Measurements from ENCODE around the gene CES3. TPM values are rescaled to one million over a fixed set of nuclear protein-coding genes. Genes with fewer than 3 reads are reported as not detected.

CES3 gene
- total RNA-seq, 1 donor from 2014 or later = 1.5 TPM

- Histone ChIP-seq H2AFZ (ENCODE audit: low read depth, low read length) (peak overlapping the region; percentile 75), H3K27me3 (ENCODE audit: insufficient read depth, low read length) (peaks cover 3% of the 10 kb centered on the region), H3K4me2 (ENCODE audit: low read length) (peak overlapping the region; percentile 83), H3K9ac (ENCODE audit: low read length) (peak overlapping the region; percentile 45), H3K9me3 (ENCODE audit: insufficient read depth, low read depth, low read length) (no peaks in the 10 kb centered on the region), H3K4me3 (ENCODE audit: insufficient read depth, low read depth, low read length) (peak overlapping the region; percentile 45), H3K36me3 (ENCODE audit: insufficient read depth, low read length) (no peaks in the 10 kb centered on the region), H3K27ac (ENCODE audit: low read depth, low read length) (no peak overlapping the region), H3K4me1 (ENCODE audit: insufficient read depth, low read length) (peaks cover 14% of the 10 kb centered on the region), H4K20me1 (ENCODE audit: insufficient read depth, low read length) (no peaks in the 10 kb centered on the region), H3K79me2 (ENCODE audit: insufficient read depth, low read length) (no peaks in the 10 kb centered on the region)
- no peak for TF ChIP-seq EZH2 (IDR thresholded peaks at IDR 0.05; ENCODE audit: insufficient read depth, low read length)
- no peak for TF ChIP-seq CTCF (IDR thresholded peaks at IDR 0.05; ENCODE audit: insufficient read depth, low read depth, low read length)
- peaks cover 4% of the 10 kb centered on the region for H3K36me3 Mint-ChIP-seq (ENCODE audit: low read depth, unreplicated experiment)
- H3K4me3 Mint-ChIP-seq (ENCODE audit: unreplicated experiment) = no peak overlapping the region
- H3K27me3 Mint-ChIP-seq (ENCODE audit: low read depth, unreplicated experiment) = peaks cover 41% of the 10 kb centered on the region
- H3K9me3 Mint-ChIP-seq (ENCODE audit: unreplicated experiment) = peaks cover 2% of the 10 kb centered on the region
- no peak for FAIRE-seq
- no peak overlapping the region for H3K27ac Mint-ChIP-seq (ENCODE audit: unreplicated experiment)
- H3K4me1 Mint-ChIP-seq (ENCODE audit: low read depth, unreplicated experiment) = peaks cover 3% of the 10 kb centered on the region
- no peak for DNase-seq (ENCODE audit: low read depth)
Measured at GRCh38 chr16:67013233-67013822, 52.3 kb downstream of the CES3 start.

GRCh38 chr16:67013823-67014633 lies 53.0 kb downstream of the CES3 start:
- peak; percentile 18 for DNase-seq (ENCODE audit: low read depth)
- Histone ChIP-seq H3K9ac (ENCODE audit: low read length) (peak overlapping the region; percentile 45), H3K27me3 (ENCODE audit: insufficient read depth, low read length) (peaks cover 3% of the 10 kb centered on the region), H3K4me2 (ENCODE audit: low read length) (peak overlapping the region; percentile 83), H3K4me1 (ENCODE audit: insufficient read depth, low read length) (peaks cover 14% of the 10 kb centered on the region), H3K36me3 (ENCODE audit: insufficient read depth, low read length) (no peaks in the 10 kb centered on the region), H4K20me1 (ENCODE audit: insufficient read depth, low read length) (no peaks in the 10 kb centered on the region), H2AFZ (ENCODE audit: low read depth, low read length) (peak overlapping the region; percentile 75), H3K4me3 (ENCODE audit: insufficient read depth, low read depth, low read length) (peak overlapping the region; percentile 45), H3K27ac (ENCODE audit: low read depth, low read length) (no peak overlapping the region), H3K9me3 (ENCODE audit: insufficient read depth, low read depth, low read length) (no peaks in the 10 kb centered on the region), H3K79me2 (ENCODE audit: insufficient read depth, low read length) (no peaks in the 10 kb centered on the region)
- H3K27me3 Mint-ChIP-seq (ENCODE audit: low read depth, unreplicated experiment) = peaks cover 39% of the 10 kb centered on the region
- peaks cover 3% of the 10 kb centered on the region for H3K4me1 Mint-ChIP-seq (ENCODE audit: low read depth, unreplicated experiment)
- peaks cover 2% of the 10 kb centered on the region for H3K9me3 Mint-ChIP-seq (ENCODE audit: unreplicated experiment)
- H3K36me3 Mint-ChIP-seq (ENCODE audit: low read depth, unreplicated experiment) = peaks cover 4% of the 10 kb centered on the region
- H3K4me3 Mint-ChIP-seq (ENCODE audit: unreplicated experiment) = no peak overlapping the region
- FAIRE-seq = no peak
- no peak overlapping the region for H3K27ac Mint-ChIP-seq (ENCODE audit: unreplicated experiment)
- TF ChIP-seq EZH2 (IDR thresholded peaks at IDR 0.05; ENCODE audit: insufficient read depth, low read length) (no peak), CTCF (IDR thresholded peaks at IDR 0.05; ENCODE audit: insufficient read depth, low read depth, low read length) (no peak)
